ENCODE data around the gene ARMC9.

ARMC9 gene

DNA sequence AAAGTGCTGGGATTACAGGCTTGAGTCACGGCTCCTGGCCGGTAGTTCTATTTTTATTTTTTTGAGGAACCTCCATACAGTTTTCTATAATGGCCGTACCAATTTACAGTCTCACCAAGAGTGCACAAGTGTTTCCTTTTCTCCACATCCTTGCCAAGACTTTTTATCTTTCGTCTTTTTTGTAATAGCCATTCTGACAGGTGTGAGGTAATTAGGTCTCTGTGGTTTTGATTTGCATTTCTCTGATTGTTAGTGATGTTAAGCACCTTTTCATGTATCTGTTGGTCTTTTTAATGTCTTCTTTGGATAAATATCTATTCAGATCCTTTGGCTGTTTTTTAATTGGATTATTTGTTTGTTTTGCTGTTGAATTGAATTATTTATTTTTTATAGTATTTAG, 9.3 kb downstream of the ARMC9 start:
- DNase-seq = no peak

DNA sequence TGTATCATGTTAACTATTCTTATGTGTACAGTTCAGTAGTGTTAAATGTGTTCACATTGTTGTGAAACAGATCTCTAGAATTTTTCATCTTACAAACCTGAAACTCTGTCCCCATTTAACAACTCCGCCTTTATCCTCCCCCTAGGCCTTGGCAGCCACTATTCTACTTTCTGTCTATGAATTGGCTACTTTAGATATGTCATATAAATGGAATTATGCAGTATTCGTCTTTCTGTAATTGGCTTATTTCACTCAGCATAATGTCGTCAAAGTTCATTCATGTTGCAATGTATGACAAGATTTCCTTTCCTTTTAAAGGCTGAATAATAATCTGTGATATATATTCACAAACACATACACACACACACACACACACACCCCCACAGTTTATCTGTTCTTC, 12.4 kb downstream of the ARMC9 start:
- DNase-seq = no peak

GRCh38 chr2:231211486-231211885, 13.1 kb downstream of the ARMC9 start:
- DNase-seq = no peak

- DNase-seq = no peak
Observed at GRCh38 chr2:231212329-231212845, 14.0 kb downstream of the ARMC9 start.

DNA sequence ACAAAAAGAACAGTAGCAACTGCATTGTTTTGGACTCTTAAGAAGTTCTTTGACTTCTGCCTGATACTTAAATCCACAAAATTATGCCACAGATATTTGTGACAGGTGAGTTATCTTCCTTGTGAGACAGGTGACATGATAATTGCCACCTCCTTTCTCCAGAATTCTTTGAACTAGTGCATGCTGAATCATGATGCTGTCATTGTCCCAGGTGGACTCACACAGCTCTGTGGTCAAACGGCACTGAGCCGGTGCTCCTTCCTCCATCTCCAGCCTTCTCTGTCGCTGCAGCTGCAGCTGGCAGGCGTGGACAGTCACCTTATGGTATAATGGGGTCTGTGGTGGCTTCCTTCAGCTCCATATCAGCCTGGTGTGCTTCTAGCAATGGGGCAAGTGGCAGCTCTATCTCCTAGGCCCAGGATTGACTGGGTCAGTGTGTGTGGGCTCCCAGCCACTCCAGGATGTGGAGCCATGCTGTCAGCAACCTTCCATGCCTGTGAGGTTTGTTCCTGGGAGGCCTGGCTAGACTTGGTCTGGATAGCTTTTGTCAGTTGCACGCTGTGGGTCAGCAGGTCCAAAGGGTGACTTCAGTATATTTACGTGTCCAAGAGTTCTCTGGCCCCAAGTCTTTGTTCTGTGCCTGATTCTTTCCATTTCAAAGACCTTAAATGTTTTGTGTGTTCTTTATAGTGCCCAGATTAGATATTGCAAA, 15.7 kb downstream of the ARMC9 start:
- no peak for DNase-seq

GRCh38 chr2:231218366-231218765, 19.9 kb downstream of the ARMC9 start:
- no peak for DNase-seq

- DNase-seq = no peak
Observed at GRCh38 chr2:231219289-231219688, 20.9 kb downstream of the ARMC9 start.

- DNase-seq = no peak
Observed at GRCh38 chr2:231221761-231222160, 23.3 kb downstream of the ARMC9 start.

DNA sequence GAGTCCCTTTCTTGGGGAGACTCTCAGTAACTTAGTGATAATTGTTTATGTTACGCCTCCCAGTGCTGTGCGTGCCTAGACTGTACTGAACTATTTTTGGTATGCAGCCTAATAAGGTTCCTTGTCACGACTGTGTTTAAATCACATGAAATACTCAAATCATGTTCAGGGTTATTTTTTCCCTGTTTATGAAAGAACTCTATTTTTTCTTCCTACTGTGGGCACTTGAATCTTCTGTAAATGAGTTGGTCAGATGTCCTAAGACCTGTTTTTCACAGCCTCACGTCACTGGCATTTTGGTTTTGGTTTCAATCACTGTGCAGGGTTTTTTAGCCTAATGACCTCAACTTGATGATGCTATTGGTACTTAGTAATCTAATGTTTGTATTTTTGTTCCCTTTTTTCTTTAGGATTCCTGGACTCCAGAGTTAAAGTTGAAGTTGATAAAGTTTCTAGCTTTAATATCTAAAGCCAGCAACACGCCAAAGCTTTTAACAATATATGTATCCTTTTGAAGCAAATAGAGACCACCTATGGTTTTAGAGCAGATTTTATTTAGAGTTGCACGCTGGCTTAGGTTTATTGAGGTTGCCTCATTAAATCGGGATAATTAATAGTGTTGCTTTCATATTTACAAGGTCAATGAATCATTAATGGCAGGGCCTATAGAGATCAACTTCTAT, 24.0 kb downstream of the ARMC9 start:
- DNase-seq = no peak

DNA sequence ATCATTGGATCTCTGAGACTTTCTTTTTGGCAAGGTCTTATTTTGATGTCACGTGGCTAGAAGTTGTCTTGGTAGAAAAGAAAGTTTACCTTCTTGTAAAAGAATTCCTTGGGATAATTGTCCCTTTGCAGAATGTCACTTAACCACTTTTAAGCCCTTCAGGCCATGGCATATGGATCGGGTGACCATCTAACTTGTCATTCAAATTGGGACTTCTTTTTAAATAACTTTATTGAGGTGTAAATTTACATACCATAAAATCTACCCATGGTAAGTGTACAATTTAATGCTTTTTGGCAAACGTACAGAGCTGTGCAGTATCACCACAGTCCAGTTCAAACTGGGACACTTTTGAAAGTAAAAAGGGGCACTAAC, 24.6 kb downstream of the ARMC9 start:
- DNase-seq = no peak

- no peak for DNase-seq
Observed at GRCh38 chr2:231223458-231223976, 25.1 kb downstream of the ARMC9 start.

GRCh38 chr2:231227310-231228162, 29.1 kb downstream of the ARMC9 start:
- peak; percentile 26 to 64 (median 50) for DNase-seq

- peak in 1 of 3 experiments; percentile 77 for DNase-seq
Observed at GRCh38 chr2:231228223-231228622, 29.8 kb downstream of the ARMC9 start.

GRCh38 chr2:231228974-231229529, 30.6 kb downstream of the ARMC9 start:
- DNase-seq = peak in 1 of 3 experiments; percentile 0

DNA sequence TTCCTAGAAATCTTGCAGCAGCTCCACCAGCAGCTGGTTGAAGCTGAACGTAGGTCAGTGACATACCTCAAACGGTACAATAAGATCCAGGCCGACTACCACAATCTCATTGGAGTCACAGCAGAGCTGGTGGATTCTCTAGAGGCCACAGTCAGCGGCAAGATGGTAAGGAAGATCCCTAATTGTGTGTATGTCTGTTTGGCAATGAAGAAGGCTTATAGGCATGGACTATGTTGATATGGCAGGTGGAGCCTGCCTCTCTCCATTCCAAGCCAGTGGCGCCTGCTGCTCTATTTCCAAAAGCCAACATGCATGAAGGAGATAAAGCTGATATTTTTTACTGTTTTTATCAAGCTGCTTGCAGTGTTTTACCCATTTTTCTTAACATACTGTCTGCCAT, 36.8 kb downstream of the ARMC9 start:
- no peak for DNase-seq

DNA sequence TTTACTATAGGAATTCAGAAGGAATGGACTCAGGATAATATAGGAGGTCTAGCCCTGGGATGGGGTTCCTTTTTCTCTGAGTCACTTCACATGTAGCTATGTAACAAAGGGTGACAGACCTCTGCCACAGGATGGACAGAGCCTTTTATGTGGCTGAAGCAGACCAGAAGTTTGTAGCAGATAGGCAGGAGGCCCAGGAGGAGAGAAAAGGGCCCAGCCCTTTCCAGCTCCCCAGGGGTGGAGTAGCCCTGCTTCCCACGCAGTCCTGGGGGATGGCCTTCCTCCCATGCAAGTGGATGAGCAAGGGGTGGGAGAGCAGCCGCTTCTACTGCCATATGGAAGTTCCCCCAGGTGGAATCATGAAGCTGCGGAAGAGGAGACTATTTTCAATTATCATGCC, 40.3 kb downstream of the ARMC9 start:
- no peak for DNase-seq

- DNase-seq = no peak
Observed at GRCh38 chr2:231239751-231240150, 41.3 kb downstream of the ARMC9 start.

- no peak for DNase-seq
Observed at GRCh38 chr2:231241755-231242507, 43.5 kb downstream of the ARMC9 start.

DNA sequence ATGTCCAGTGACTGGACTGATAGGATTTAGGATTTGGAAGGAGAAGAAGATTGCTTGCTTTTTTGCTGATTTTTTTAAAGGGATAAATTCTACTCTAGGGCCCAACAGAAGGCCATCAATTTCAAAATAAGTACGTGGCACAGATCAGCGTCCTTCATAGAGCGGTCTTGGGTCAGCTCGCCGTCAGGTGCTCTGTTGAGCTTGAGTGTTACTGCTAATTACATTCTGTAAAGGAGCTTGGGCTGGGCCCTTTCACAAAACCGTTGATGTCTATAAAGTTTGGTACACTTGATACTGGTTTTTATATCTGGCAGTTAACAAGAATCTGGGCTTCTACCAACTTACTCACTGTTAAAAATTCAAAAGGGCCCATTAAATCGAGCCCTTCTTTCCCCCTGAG, 45.4 kb downstream of the ARMC9 start:
- DNase-seq = no peak

GRCh38 chr2:231244382-231245248, 46.2 kb downstream of the ARMC9 start:
- no peak for DNase-seq
